T-helper 9 cell (primary cell): ENCODE data around the gene CHRNA9.
"Not testable (repeated sequence)": the region's sequence is repeated elsewhere in the genome, so short reads cannot be mapped to it uniquely, and the experiment has no call there.

Experiments
- DNase-seq: peaks from one replicate; pipeline ENCODE4 v3.0.0-alpha.2; 2020
- total RNA-seq, 2 donors: gene quantifications; one replicate each; lab custom pipeline; 2026; lab: John Stamatoyannopoulos, UW

CHRNA9 gene
- 0 reads per million in 2 donors for total RNA-seq

- no peak for DNase-seq
These were observed at the start of gene CHRNA9 for GRCh38 chr4:40334591-40335524. CHRNA9 (plus strand) TSS chr4:40335333; CDS start chr4:40335468, 135 bp downstream.

- DNase-seq: no peak
These were observed 49.4 kb upstream of the CHRNA9 start for GRCh38 chr4:40285692-40286091.

GRCh38 chr4:40288566-40288965 lies 46.6 kb upstream of the CHRNA9 start:
- no peak for DNase-seq

GRCh38 chr4:40289366-40290188 lies 45.6 kb upstream of the CHRNA9 start:
- no peak for DNase-seq

- not testable (repeated sequence) for DNase-seq
These were observed 44.4 kb upstream of the CHRNA9 start for GRCh38 chr4:40290611-40291186.

- no peak for DNase-seq
These were observed 42.8 kb upstream of the CHRNA9 start for GRCh38 chr4:40292313-40292759.

- no peak for DNase-seq
These were observed 40.8 kb upstream of the CHRNA9 start for GRCh38 chr4:40294339-40294738.

GRCh38 chr4:40295030-40295429 lies 40.1 kb upstream of the CHRNA9 start:
- not testable (repeated sequence) for DNase-seq

- DNase-seq: no peak
These were observed 39.6 kb upstream of the CHRNA9 start for GRCh38 chr4:40295572-40295971.

- DNase-seq: no peak
These were observed 36.0 kb upstream of the CHRNA9 start for GRCh38 chr4:40299126-40299525.

GRCh38 chr4:40299811-40300292 lies 35.3 kb upstream of the CHRNA9 start:
- no peak for DNase-seq

- no peak for DNase-seq
These were observed 34.6 kb upstream of the CHRNA9 start for GRCh38 chr4:40300371-40301162.

GRCh38 chr4:40301603-40302002 lies 33.5 kb upstream of the CHRNA9 start:
- peak; percentile 47 for DNase-seq

- DNase-seq: no peak
These were observed 31.4 kb upstream of the CHRNA9 start for GRCh38 chr4:40303751-40304150.

- DNase-seq: no peak
These were observed 29.6 kb upstream of the CHRNA9 start for GRCh38 chr4:40305328-40306170.

GRCh38 chr4:40306226-40306625 lies 28.9 kb upstream of the CHRNA9 start:
- no peak for DNase-seq

GRCh38 chr4:40306976-40307375 lies 28.2 kb upstream of the CHRNA9 start:
- no peak for DNase-seq

- peak; percentile 57 for DNase-seq
These were observed 27.3 kb upstream of the CHRNA9 start for GRCh38 chr4:40307627-40308497.

GRCh38 chr4:40308528-40309122 lies 26.5 kb upstream of the CHRNA9 start:
- no peak for DNase-seq
